GM19023 (cell line): ENCODE results near the gene DYNC1H1.
"Not testable (repeated sequence)": the region's sequence is repeated elsewhere in the genome, so short reads cannot be mapped to it uniquely, and the experiment has no call there.

ENCODE experiments used
- ATAC-seq: cut with Tn5 transposase; IDR thresholded peaks from one replicate; pipeline ENCODE4 v1.9.1; 2021; ENCODE audit warnings: mild to moderate bottlenecking, moderate library complexity; ENCODE audit not compliant: unreplicated experiment

The DYNC1H1 gene

GRCh38 chr14:101962503-101962874, 1.9 kb upstream of the DYNC1H1 start:
- ATAC-seq, result no peak

GRCh38 chr14:101963052-101963451, 1.3 kb upstream of the DYNC1H1 start:
- ATAC-seq, result no peak

GRCh38 chr14:101963656-101964296, 597 bp upstream of the DYNC1H1 start:
- no peak for ATAC-seq

- ATAC-seq, result peak; percentile 39
Observed at GRCh38 chr14:101965181-101965544, 790 bp downstream of the DYNC1H1 start.

- ATAC-seq, result no peak
Observed at GRCh38 chr14:101965770-101966722, 1.7 kb downstream of the DYNC1H1 start.

- no peak for ATAC-seq
Observed at GRCh38 chr14:101966742-101967141, 2.4 kb downstream of the DYNC1H1 start.

- ATAC-seq, result no peak
Observed at GRCh38 chr14:101968186-101968585, 3.8 kb downstream of the DYNC1H1 start.

GRCh38 chr14:101969481-101969880, 5.1 kb downstream of the DYNC1H1 start:
- ATAC-seq, result no peak

- ATAC-seq, result no peak
Observed at GRCh38 chr14:101970830-101971400, 6.5 kb downstream of the DYNC1H1 start.

- ATAC-seq, result not testable (repeated sequence)
Observed at GRCh38 chr14:101971458-101971857, 7.1 kb downstream of the DYNC1H1 start.

- no peak for ATAC-seq
Observed at GRCh38 chr14:101972126-101972866, 7.9 kb downstream of the DYNC1H1 start.

GRCh38 chr14:101973356-101973755, 9.0 kb downstream of the DYNC1H1 start:
- no peak for ATAC-seq

GRCh38 chr14:101975231-101975630, 10.9 kb downstream of the DYNC1H1 start:
- ATAC-seq, result no peak

- ATAC-seq, result no peak
Observed at GRCh38 chr14:101977311-101978071, 13.1 kb downstream of the DYNC1H1 start.

GRCh38 chr14:101979666-101980065, 15.3 kb downstream of the DYNC1H1 start:
- no peak for ATAC-seq

- no peak for ATAC-seq
Observed at GRCh38 chr14:101980251-101980650, 15.9 kb downstream of the DYNC1H1 start.

GRCh38 chr14:101980700-101981099, 16.3 kb downstream of the DYNC1H1 start:
- ATAC-seq, result peak; percentile 77

GRCh38 chr14:101982621-101983020, 18.2 kb downstream of the DYNC1H1 start:
- no peak for ATAC-seq

- not testable (repeated sequence) for ATAC-seq
Observed at GRCh38 chr14:101984831-101985230, 20.5 kb downstream of the DYNC1H1 start.

- no peak for ATAC-seq
Observed at GRCh38 chr14:101985957-101986356, 21.6 kb downstream of the DYNC1H1 start.
